Caki2 (cell line): ENCODE measurements around the gene GID8. TPM values are rescaled to one million over a fixed set of nuclear protein-coding genes. Genes with fewer than 3 reads are reported as not detected.

Experiments
- DNase-seq: peaks from one replicate; pipeline ENCODE4 v3.0.0-alpha.2; 2015; ENCODE audit warnings: low read depth
- in situ Hi-C: cut with HindIII; loops from 2 replicates; pipeline ENCODE4 v1.10.0; 2016; ENCODE audit warnings: low sequenced_read_pairs, low pct_unique_long_range_greater_than_20kb, mixed read lengths
- total RNA-seq: library from RNA; depleted of rRNA; stranded (reverse); fragments of >200 nt; shearing (Covaris generic); gene quantifications from 2 replicates; pipeline ENCODE4 v1.2.3, GENCODE V29; 2014; ENCODE audit warnings: low replicate concordance; rRNA removed

Gene GID8
- 29.0 and 39.4 TPM in 2 replicates for total RNA-seq

DNA sequence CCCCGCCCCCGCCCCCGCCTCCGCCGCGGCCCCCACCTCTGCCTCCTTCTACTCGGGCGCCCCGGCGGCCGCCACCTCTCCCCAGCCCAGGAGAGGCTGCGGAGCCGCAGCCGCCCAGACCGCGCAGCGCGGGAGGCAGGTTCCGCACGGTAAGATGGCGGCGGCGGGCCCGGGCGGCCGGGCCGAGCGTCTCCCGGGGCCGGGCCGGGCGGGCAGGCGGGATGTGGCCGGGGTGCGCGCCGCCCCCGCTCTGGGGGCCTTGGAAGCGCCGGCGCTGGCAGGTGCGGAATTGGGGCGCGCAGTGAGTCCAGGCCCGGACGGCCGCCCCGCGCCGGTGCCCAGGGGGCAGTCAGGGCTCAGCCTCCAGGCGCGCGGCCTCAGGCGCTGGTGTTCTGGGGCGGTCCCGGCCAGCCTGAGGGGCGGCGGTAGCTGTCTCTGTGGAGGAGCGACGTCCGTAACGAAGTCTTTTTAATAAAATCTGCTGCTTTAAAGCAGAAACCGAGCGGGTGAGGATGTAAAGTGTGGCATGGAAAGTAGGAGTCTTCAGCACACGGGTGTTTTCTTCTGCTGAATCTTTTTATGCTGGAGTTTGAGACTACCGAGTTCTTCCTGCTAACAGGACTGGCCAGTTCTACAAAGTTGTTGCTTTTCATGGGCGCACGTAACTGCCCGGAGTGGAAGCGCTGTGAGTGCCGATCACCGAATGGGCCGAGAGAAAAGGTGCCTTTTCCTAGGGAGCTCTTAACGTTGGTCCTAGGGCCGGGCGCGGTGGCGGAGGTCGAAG is at the start of gene GID8:
GID8 (plus strand) TSS at position 43 of the 784 bp plus-strand sequence. CDS start 3,356 bp downstream, outside the sequence.
- in situ Hi-C loops, result no loop called here
- DNase-seq, result peak; percentile 64

DNA sequence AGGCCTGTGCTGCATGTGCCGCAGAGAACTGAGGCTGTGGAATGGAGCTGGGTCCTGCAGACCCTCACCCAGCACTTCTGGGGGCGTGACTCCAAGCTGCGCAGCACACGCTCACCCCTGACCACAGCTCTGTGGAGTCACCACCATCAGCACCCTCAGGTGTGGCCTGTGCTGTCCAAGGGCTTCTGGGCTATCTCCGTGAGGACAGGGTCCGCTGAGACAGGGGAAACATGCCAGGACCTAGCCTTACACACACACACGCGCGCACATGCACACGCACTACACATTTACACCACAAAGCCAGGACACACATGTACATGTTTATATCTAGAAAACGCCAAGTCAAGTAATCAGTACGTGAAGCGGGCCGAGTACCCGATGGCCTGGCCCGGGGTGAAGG is 49.5 kb upstream of the GID8 start:
- in situ Hi-C loops, result no loop called here
- no peak for DNase-seq

DNA sequence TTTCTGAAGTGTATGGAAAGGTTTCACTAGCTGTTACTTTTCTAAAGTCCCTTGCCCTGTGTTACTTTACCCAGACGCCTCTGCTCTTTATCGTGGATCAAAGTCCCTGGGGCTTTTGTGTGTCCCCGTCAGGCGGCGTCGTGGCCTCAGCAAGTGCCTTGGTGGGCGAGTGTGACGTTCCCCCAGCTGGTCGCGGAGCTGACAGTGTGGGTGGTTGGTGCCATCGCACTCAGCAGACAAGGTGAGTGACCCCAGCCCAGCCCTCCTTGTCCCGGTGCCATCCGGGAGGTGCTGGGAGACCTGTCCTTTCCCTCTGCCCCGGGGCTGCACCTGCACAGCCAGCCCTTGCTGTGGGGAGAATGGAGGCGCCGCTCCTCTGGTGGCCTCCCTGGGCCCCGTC is 49.0 kb upstream of the GID8 start:
- in situ Hi-C loops, result no loop called here
- no peak for DNase-seq

DNA sequence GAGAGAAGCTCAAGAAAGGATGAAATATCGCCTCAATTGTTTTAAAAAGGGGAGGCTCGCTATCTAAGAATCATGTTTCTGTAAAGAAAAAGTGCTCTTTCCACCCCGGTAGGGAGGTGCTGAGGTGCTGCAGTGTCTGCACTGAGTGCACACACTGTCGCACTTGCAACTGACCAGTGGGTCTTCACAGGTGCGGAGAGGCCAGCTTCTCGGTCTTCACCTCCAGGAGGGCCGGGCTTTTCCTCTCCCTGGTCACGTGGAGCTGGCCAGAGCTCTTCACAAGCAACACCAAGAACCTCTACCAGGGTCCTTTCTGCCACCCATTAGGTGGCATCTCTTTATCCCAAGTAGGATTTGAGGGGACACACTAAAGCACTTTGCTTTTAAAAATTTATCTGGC is 48.5 kb upstream of the GID8 start:
- no peak for DNase-seq
- in situ Hi-C loops, result no loop called here

DNA sequence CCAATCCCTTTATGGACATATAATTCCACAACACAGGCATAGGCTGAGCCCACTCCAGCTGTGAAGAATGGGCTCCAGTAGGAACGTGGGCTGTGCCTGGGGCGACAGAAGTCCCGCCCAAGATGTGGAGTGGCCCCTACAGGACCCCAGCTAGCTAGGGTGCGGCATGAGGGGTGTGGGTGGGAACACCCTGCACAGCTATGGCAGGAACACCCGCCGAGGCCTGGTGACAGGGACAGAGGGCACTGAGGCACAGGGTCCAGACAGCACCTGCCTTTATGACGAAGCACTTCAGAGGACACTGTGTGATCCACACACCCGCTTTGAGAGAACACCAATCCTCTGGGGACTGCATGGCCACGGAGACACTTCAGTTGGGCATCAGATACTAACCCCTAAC is 48.1 kb upstream of the GID8 start:
- DNase-seq, result no peak
- in situ Hi-C loops, result no loop called here

DNA sequence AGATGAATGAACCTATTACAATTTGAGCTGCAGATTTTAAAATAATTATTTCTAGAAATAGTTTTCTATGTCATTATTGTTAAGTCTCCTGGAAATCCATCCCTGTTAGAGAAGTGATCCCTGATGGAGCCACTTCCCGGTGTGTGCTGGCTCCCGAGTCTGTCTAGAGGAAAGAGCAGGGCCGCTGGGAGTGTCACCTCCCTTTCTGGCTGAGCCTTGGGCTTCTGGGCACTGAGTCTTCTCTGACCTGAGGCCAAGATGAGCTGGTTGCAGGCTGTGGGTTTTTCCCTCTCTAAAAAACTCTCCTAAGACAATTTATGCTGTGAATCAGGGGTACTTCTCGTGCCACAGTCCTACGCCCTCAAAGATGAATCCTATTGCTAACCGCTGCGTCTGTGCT is 47.5 kb upstream of the GID8 start:
- no peak for DNase-seq
- in situ Hi-C loops, result no loop called here

DNA sequence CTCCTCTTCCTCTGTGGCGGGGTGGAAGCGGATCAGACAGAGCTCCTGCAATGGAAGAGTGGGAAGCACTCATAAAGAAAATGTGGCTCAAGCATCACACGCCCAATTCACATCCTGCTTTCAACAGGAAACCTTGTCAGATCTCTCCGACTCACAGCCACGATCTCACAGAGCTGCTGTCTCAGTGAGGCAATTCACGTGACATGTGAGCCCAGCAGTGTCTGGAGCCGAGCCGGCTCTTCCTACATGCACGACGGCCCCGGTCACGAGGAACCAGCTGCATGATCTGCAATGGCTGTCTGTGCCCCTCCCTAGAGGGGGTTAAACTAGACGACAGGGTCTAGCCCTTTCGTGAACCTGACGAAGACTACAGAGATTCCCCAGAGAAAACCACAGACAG is 46.8 kb upstream of the GID8 start:
- in situ Hi-C loops, result no loop called here
- no peak for DNase-seq

DNA sequence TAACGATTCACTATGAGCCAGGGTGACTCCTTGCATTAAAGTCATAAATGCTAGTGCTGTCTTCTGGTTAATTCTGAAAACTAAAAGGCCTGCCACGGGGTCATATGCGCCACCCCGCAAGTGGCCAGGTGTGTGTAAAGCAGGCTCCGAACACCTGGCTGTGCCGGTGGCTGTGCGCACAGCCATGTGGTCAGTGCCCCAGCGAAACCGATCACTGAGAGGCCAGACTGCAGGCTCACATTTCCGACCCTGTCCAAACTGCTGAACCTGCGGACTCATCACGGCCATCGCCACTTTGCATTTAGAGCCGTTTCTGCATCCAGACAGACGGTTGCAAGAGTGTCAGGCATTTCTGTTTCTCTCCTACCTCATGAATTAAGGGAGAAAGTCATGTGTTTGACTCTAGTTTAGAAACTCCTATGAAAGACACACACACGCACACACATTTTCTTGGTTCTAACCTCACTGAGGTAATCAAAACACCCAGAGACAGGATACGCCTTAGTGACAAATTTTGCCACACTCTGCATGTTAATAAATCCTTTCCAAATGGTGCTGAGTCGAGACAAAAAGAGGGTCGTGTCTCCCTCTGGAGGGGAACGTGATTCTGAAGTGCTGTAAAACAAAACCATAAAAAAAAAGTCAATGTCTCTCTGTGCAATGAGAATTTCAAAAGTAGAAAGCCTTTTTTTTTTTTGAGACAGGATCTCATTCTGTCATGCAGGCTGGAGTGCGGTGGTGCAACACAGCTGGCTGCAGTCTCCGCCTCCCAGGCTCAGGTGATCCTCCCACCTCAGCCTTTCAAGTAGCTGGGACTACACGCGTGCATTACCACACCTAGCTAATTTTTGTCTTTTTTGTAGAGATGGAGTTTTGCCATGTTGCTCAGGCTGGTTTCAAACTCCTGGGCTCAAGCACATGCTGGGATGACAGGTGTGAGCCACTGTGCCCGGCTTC is 45.3 kb upstream of the GID8 start:
- no peak for DNase-seq
- in situ Hi-C loops, result no loop called here

DNA sequence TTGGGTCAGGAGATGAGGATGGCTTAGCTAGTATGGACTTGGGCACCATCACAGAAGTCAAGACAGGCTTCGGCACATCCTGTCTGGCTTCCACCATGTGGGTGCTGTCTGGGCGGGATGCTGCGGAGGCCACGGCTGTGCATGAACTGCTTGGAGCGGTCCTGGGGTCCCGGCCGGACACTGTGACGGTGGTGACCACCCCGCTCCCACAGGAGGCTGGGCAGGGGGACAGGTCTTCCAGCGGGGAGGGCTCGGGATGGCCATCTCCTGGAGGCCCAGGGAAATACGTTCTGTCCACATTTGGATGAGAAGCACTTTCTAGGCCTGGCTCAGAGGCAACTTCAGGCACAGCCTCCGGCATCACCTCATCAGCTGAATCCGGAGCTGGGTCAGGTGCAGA is 44.2 kb upstream of the GID8 start:
- DNase-seq, result no peak
- in situ Hi-C loops, result no loop called here

DNA sequence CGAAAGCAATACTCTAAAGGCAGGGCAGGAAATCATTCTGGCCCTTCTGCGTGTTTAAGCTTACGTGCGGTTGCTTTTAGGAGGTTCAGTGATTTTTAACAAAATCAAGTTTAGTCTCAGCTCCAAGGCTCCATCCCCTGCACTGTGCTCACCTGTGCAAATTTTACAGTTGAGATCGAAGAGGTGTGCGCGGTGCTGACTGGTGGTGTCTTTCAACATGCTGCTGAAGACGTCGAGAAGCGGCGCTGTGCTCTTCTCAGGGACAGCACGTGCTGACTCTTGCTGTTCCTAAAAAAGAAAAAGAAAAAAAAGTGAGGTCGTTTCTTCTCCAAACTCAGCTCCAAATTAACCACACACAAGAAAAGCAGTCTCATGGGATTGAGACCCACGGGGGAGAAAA is 43.7 kb upstream of the GID8 start:
- in situ Hi-C loops, result no loop called here
- no peak for DNase-seq

DNA sequence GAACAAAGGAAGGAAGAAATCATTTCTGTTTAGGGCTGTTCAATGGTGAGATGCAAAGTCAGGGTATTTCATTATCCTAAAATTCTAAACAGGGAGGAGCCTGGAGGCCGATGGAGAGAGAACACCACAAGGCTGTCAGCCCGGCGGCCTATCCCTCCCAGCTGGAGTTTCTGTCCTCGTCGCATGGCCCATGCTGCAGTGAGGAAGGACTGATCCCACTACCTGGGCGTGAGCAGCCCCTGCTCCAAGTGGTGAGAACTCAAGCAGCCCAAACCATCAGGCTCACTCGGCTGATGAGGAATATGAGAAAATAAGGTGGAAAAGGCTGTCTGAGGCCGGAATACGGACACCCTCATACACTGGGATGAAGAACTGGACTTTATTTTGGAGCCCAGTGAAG is 42.4 kb upstream of the GID8 start:
- in situ Hi-C loops, result no loop called here
- DNase-seq, result no peak

DNA sequence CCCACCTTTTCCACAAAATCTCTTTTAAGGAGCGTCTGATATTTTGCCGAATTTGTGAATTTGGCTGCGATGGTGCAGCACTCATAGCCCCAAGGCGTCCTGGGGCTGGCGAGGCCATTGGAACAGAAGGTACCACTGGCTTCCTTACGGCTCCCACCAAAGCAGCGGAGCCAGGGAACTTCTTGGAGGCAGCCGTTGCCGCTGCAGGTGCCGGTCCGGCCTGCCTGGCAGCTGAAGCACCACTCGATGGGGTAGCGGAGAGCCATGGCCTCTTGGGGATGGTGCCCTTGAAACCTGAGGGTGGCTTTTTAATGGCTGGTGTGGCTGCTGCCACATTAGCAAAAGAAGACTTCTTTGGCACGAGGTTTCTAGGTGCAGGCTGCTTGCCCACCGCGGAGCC is 41.4 kb upstream of the GID8 start:
- in situ Hi-C loops, result no loop called here
- no peak for DNase-seq

DNA sequence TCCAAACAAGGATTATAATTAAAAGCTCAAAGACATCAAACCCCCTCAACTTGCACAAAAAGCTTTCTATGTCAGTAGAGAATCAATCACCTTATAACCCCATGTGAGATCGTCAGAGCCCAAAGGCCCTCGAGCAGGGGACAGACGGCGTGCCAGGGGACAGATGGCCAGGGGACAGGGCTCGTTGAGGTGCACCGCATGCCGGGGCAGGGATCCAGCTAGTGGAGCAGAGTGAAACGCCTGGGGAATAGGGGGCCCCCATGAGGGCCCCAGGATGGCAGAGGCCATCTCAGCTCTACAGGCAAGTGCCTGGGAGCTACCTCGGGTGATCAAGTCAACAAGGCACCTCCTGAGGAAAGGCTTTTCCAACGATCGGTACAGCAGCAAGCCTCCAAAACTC is 40.3 kb upstream of the GID8 start:
- no peak for DNase-seq
- in situ Hi-C loops, result no loop called here

DNA sequence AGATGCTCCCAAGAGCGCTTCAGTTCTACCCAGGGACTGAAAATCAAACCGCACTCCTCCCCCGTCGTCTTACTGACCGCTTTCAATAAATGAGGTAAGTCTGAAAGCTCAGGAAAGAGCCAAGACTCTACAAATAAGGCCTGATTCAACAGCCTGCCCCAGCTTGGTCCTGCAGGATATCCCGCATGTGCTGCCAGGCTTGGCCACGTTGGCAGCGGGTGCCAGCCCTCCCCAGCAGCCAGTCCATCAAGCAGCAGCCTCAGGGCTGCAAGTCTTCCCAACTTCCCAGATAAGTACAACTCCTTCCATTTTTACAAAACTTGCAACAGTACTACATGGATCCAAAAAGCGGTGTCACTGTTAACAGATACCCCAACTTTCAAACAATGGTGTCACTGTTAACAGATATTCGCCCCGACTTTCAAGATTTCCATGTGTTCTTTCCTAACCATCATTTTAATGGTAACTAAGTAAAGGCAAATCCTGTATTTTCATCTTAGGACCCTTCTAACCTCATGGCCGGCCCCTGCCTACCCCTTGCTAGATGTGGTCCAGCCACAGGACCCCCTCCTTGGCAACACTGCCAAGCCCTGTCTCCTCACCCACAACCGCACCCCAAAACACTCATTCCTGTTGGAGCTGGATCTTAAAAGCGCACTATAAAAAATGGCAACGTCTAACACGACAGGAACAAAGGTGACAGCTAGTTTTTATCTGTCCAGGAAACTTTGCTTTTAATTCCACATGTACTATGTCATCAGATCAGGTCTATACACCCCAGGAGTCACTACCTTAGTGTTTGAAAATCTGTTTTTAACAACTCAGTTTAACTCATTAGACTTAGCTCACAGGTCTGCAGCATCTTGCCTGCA is 39.6 kb upstream of the GID8 start:
- no peak for DNase-seq
- in situ Hi-C loops, result no loop called here

DNA sequence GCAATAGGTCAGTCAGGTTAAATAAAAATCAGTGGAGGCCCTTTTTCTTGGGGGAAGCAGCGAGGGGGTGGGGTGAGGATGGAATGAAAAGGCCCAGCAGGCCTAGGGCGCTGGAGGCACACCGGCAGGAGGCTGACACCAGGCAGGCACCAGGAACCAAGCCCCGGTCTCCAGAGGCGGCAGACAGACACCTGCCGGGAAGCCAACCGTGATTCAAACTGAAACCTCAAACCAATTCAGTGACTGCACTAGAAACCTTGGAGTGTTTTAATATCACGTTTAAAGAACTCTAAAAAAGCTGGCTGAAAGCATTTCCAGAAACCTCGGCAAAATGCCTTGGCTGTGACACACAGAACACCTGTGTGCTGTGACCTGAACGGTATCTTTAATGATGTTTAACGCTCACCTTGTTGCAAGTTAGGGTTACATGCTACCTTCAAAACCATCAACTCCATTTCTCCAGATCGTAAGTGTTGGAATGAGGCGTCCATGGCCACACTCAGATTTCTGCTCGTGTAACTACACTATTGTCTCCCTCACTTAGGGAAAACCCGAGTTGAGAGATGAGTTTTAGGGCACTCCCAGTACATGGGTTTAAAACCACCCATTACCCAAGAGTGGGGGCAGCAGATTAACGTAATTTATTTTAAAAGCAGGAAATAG is 38.8 kb upstream of the GID8 start:
- no peak for DNase-seq
- in situ Hi-C loops, result no loop called here

DNA sequence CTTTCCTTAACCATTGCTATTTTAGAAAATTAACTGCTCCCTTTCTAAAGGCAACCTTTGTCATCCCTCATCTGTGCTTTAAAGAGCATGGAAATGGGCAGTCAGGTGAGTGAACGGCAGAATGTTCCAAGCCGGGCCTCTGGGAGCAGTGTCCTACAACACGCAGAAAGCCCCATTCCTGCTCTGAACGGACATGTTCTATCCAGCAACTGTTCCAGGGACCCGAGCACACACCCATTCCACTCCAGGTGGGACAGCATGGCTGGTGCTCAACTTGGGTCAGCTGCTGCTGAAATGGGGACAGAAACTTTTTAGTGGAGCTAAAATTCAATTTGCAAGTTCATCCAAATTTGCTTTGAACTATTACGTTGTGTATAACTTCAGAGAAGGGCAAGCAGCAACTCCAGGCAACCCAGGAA is 38.3 kb upstream of the GID8 start:
- DNase-seq, result no peak
- in situ Hi-C loops, result no loop called here

DNA sequence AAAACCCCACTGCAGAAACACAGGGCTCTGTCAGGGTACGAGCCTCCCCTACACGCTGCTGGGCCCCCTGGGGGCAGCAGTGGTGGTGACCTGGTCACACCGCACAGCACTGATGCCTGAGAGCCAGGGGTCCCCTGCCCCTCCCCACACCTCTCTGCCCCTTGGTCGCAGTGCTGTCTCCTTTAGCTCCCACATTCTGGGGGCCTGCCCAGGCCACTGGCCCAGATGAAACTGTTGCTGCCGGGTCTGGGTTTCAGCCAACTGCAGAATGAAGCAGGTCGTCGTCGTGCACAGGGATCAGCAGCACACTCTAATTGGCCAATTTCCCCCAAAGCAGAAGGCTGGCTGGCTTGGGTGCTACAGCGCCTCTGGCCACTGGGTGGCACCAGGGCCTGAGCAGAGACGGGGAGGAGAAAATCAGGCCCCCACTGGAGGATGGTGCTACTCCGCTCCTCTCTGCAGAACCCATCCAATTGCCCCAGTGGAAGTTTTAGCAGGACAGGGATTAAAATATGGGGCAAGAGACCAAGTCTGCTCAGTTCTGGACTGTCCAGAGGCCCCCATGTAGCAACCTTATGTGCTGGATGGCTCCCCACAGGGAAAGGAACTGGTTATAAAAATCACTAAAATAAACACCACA is 37.8 kb upstream of the GID8 start:
- in situ Hi-C loops, result no loop called here
- DNase-seq, result peak; percentile 61
